H1 (cell line): Measurements from ENCODE around the gene ARTN. TPM values are rescaled to one million over a fixed set of nuclear protein-coding genes. Genes with fewer than 3 reads are reported as not detected.
A peak's percentile ranks its signal among the peaks of the same experiment; 100 is the strongest.

Experiments used
- CTCF ChIA-PET: fragments of 300-600 bp; sonication (Branson Sonifier 250); formaldehyde crosslinking; loops from one replicate; lab custom pipeline; 2021; ENCODE audit not compliant: partially characterized antibody; lab: Charles Lee
- POLR2A ChIA-PET: fragments of 300-600 bp; sonication (Branson Sonifier 250); formaldehyde crosslinking; loops from one replicate; lab custom pipeline; 2021; ENCODE audit warnings: inconsistent platforms; ENCODE audit not compliant: partially characterized antibody; lab: Charles Lee
- DNase-seq, 2 experiments: peaks; one replicate each; pipeline versions ENCODE4 v3.0.0 to v3.0.0-alpha.2; 2010 to 2022; ENCODE audit warnings: low spot score in 2 of 2, low read depth in 1 of 2, mixed read lengths in 1 of 2
- FAIRE-seq: peaks from 2 replicates; lab custom pipeline; 2011; peaks lifted over from hg19 to GRCh38; lab: Jason Lieb, UNC
- H2AFZ ChIP-seq: 2 replicates; pipeline ENCODE4 v1.8.1; 2012; ENCODE audit warnings: low read length, inconsistent platforms
- H2AK5ac ChIP-seq: 2 replicates; pipeline ENCODE4 v1.6.1; 2013; ENCODE audit warnings: low read depth, low read length
- H2BK120ac ChIP-seq: replicated peaks from 2 replicates; pipeline ENCODE3; 2013; ENCODE audit warnings: low read depth, low read length, inconsistent platforms
- H2BK12ac ChIP-seq: 2 replicates; pipeline ENCODE4 v1.6.1; 2013; ENCODE audit warnings: low read depth, low read length
- H2BK15ac ChIP-seq: 2 replicates; pipeline ENCODE4 v1.6.1; 2013; ENCODE audit warnings: low read length
- H2BK20ac ChIP-seq: 2 replicates; pipeline ENCODE4 v1.6.1; 2013; ENCODE audit warnings: low read length
- H2BK5ac ChIP-seq: 2 replicates; pipeline ENCODE4 v1.6.1; 2013; ENCODE audit warnings: low read depth, low read length
- H3K14ac ChIP-seq: 2 replicates; pipeline ENCODE4 v1.6.1; 2013; ENCODE audit warnings: inconsistent platforms; ENCODE audit not compliant: insufficient read length
- H3K18ac ChIP-seq: 2 replicates; pipeline ENCODE4 v1.6.1; 2013; ENCODE audit warnings: low read length; ENCODE audit errors: extremely low read depth
- H3K23ac ChIP-seq: 2 replicates; pipeline ENCODE4 v1.6.1; 2013; ENCODE audit warnings: inconsistent platforms; ENCODE audit not compliant: insufficient read length
- H3K23me2 ChIP-seq: 2 replicates; pipeline ENCODE4 v1.6.1; 2013; ENCODE audit warnings: low read depth, low read length
- H3K27ac ChIP-seq: 2 replicates; pipeline ENCODE4 v1.6.1; 2011; ENCODE audit warnings: low read depth, low read length, inconsistent platforms
- H3K27me3 ChIP-seq, 4 experiments: replicated peaks in 1 of 4; 1 replicate in 1 of 4; 2 replicates in 3 of 4; pipeline versions ENCODE4 v1.6.1 to v1.8.1; 2011 to 2013; ENCODE audit warnings: low read length in 3 of 4, mild to moderate bottlenecking in 3 of 4, inconsistent platforms in 2 of 4, mixed read lengths in 2 of 4, moderate library complexity in 1 of 4; ENCODE audit not compliant: control insufficient read depth in 3 of 4, insufficient read depth in 3 of 4; ENCODE audit errors: extremely low read depth in 1 of 4
- H3K36me3 ChIP-seq, 4 experiments: 2 replicates each; pipeline versions ENCODE4 v1.6.1 to v1.8.1; 2011 to 2013; ENCODE audit warnings: mild to moderate bottlenecking in 4 of 4, low read length in 3 of 4, moderate library complexity in 2 of 4, control low read depth in 1 of 4, inconsistent platforms in 1 of 4; ENCODE audit not compliant: insufficient read depth in 4 of 4, control insufficient read depth in 2 of 4
- H3K4ac ChIP-seq: replicated peaks from 2 replicates; pipeline ENCODE3; 2013; ENCODE audit warnings: low read length, low read depth, mixed read lengths, inconsistent platforms; ENCODE audit not compliant: insufficient read length
- H3K4me1 ChIP-seq, 4 experiments: replicated peaks in 1 of 4; 1 replicate in 1 of 4; 2 replicates in 3 of 4; pipeline versions ENCODE4 v1.6.1 to v1.8.1; 2011 to 2013; ENCODE audit warnings: low read length in 3 of 4, inconsistent platforms in 2 of 4, mixed read lengths in 1 of 4; ENCODE audit not compliant: insufficient read depth in 4 of 4, control insufficient read depth in 3 of 4
- H3K4me2 ChIP-seq, 2 experiments: 2 replicates each; pipeline versions ENCODE4 v1.6.1 to v1.8.1; 2011 to 2013; ENCODE audit warnings: low read depth in 2 of 2, low read length in 2 of 2, control low read depth in 1 of 2, inconsistent platforms in 1 of 2, mild to moderate bottlenecking in 1 of 2; ENCODE audit not compliant: insufficient read depth in 1 of 2
- H3K4me3 ChIP-seq, 4 experiments: fragments of 200-600, 300-600 bp in 1 of 4; sonication (generic), shearing (Covaris generic), sonication (Bioruptor Twin) in 1 of 4; 2 replicates each; pipeline versions ENCODE4 v1.5.1 to v1.8.1; 2011 to 2016; ENCODE audit warnings: low read length in 4 of 4, low read depth in 3 of 4, control low read depth in 2 of 4, inconsistent platforms in 2 of 4, mild to moderate bottlenecking in 2 of 4, mixed read lengths in 1 of 4, moderate library complexity in 1 of 4; ENCODE audit not compliant: insufficient read depth in 2 of 4; ENCODE audit errors: extremely low read depth in 1 of 4
- H3K56ac ChIP-seq: replicated peaks from 2 replicates; pipeline ENCODE3; 2013; ENCODE audit warnings: low read depth, mild to moderate bottlenecking, mixed read lengths, low read length, inconsistent platforms; ENCODE audit not compliant: insufficient read length
- H3K79me1 ChIP-seq: 2 replicates; pipeline ENCODE4 v1.6.1; 2013; ENCODE audit warnings: low read depth, low read length, control low read depth
- H3K79me2 ChIP-seq, 2 experiments: 2 replicates each; pipeline versions ENCODE4 v1.6.1 to v1.8.1; 2012 to 2013; ENCODE audit warnings: low read length in 2 of 2, mild to moderate bottlenecking in 2 of 2, inconsistent platforms in 1 of 2; ENCODE audit not compliant: insufficient read depth in 2 of 2, control insufficient read depth in 1 of 2
- H3K9ac ChIP-seq, 4 experiments: replicated peaks in 1 of 4; 1 replicate in 1 of 4; 2 replicates in 3 of 4; pipeline versions ENCODE4 v1.6.1 to v1.8.1; 2011 to 2013; ENCODE audit warnings: low read depth in 3 of 4, low read length in 3 of 4, control low read depth in 2 of 4, mild to moderate bottlenecking in 2 of 4, moderate library complexity in 2 of 4, inconsistent platforms in 1 of 4; ENCODE audit errors: extremely low read depth in 1 of 4
- H3K9me3 ChIP-seq, 2 experiments: 2 replicates each; pipeline versions ENCODE4 v1.6.1 to v1.8.1; 2012 to 2013; ENCODE audit warnings: mild to moderate bottlenecking in 2 of 2, moderate library complexity in 2 of 2, control low read depth in 1 of 2, inconsistent platforms in 1 of 2, low read depth in 1 of 2, low read length in 1 of 2, mixed read lengths in 1 of 2; ENCODE audit not compliant: insufficient read depth in 2 of 2
- H4K20me1 ChIP-seq, 2 experiments: replicated peaks in 1 of 2; 2 replicates each; pipeline versions ENCODE3 to v1.8.1; 2011 to 2013; ENCODE audit warnings: inconsistent platforms in 2 of 2, low read length in 2 of 2, mild to moderate bottlenecking in 1 of 2; ENCODE audit not compliant: insufficient read depth in 2 of 2, control insufficient read depth in 1 of 2
- H4K5ac ChIP-seq: 2 replicates; pipeline ENCODE4 v1.6.1; 2013; ENCODE audit warnings: low read length, low read depth, mixed read lengths, inconsistent platforms; ENCODE audit not compliant: insufficient read length
- H4K8ac ChIP-seq: 2 replicates; pipeline ENCODE4 v1.8.0; 2013; ENCODE audit warnings: mild to moderate bottlenecking, moderate library complexity, low read length, inconsistent platforms; ENCODE audit not compliant: insufficient read depth; ENCODE audit errors: extremely low read depth
- H4K91ac ChIP-seq: replicated peaks from 2 replicates; pipeline ENCODE3; 2013; ENCODE audit warnings: low read length, mixed read lengths, inconsistent platforms; ENCODE audit not compliant: insufficient read length
- KDM4A ChIP-seq: IDR thresholded peaks from one replicate; pipeline ENCODE4 v1.7.1; 2012; ENCODE audit warnings: low read depth, mild to moderate bottlenecking, moderate library complexity, low read length, inconsistent platforms; ENCODE audit not compliant: severe bottlenecking
- PHF8 ChIP-seq: fragments of 200-600 bp; sonication (generic); conservative IDR thresholded peaks from 2 replicates; pipeline ENCODE4 v1.7.1; 2012; ENCODE audit warnings: low read depth, mild to moderate bottlenecking, inconsistent platforms, low read length, moderate library complexity
- RNF2 ChIP-seq: fragments of 200-900, 300-1000 bp; sonication (generic); IDR thresholded peaks from 2 replicates; pipeline ENCODE4 v1.7.1; 2016; ENCODE audit warnings: borderline replicate concordance, low read depth, mild to moderate bottlenecking, antibody characterized with exemption, low read length; ENCODE audit not compliant: poor library complexity, severe bottlenecking; ENCODE audit errors: missing control alignments
- TAF1 ChIP-seq: IDR thresholded peaks from 2 replicates; pipeline ENCODE4 v1.6.1; 2011; ENCODE audit warnings: mild to moderate bottlenecking, low read depth, low read length
- WGBS, 2 experiments: shearing (Covaris generic) in 1 of 2; methylation state at CpG; one replicate each; pipeline versions ENCODE4 v1.1.6 to v1.1.7; 2013 to 2015; ENCODE audit warnings: low lambda C conversion rate in 2 of 2, mixed read lengths in 2 of 2, inconsistent platforms in 1 of 2, low coverage in 1 of 2, missing lambda C conversion rate in 1 of 2; ENCODE audit not compliant: insufficient replicate concordance in 2 of 2, insufficient coverage in 1 of 2, insufficient read length in 1 of 2; ENCODE audit errors: extremely low coverage in 1 of 2, missing lambda C conversion rate in 1 of 2; 5-methylcytosine and 5-hydroxymethylcytosine counted together
- polyA plus RNA-seq, 7 experiments: library from polyadenylated mRNA; depleted of rRNA in 3 of 7; stranded (reverse) in 5 of 7; unstranded in 2 of 7; fragments of >200 nt in 5 of 7; fragments of 200-250 nt in 2 of 7; gene quantifications; 1 replicate in 5 of 7; 2 replicates in 1 of 7; 4 replicates in 1 of 7; pipeline versions ENCODE4 v1.2.1 to v1.2.3, GENCODE V29; 2011 to 2013; ENCODE audit warnings: missing spikeins in 2 of 7, mixed read lengths in 2 of 7
- total RNA-seq: library from RNA; stranded (reverse); fragmentation: NEBNext Ultra II Directional; extraction: Animal tissue kit (Norgen Biotek cat#: 25700); gene quantifications from 2 replicates; pipeline ENCODE4 v1.2.1, GENCODE V29; 2021

The ARTN gene
- total and polyA plus RNA-seq, 2 of the 8 experiments (the other 6 are each of a cell fraction or from before 2014, with no cell fraction given): 13.5 to 22.7 TPM

- Histone ChIP-seq H2AK5ac (no peak overlapping the region), H4K91ac (no peak overlapping the region), H2BK5ac (no peak overlapping the region), H4K5ac (no peak overlapping the region), H2BK12ac (no peak overlapping the region), H3K27me3 (no peaks in the 10 kb centered on the region), H2AFZ (no peak overlapping the region), H3K4me1 (peaks cover 4 to 17% (median 15%) of the 10 kb centered on the region in 4 experiments), H3K56ac (no peak overlapping the region), H3K23me2 (peaks cover 24% of the 10 kb centered on the region), H3K36me3 (peaks cover 2 to 23% (median 15%) of the 10 kb centered on the region in 4 experiments; a peak in 5 of 8 replicates), H4K8ac (peak overlapping the region; percentile 89), H3K79me2 (peaks cover 0 to 24% of the 10 kb centered on the region in 2 experiments; a peak in 2 of 4 replicates), H3K27ac (no peak overlapping the region), H3K79me1 (peaks cover 28% of the 10 kb centered on the region), H2BK15ac (no peak overlapping the region), H3K14ac (no peak overlapping the region), H3K4me3 (peak overlapping the region; percentile 42 to 74 (median 64); a peak in 7 of 8 replicates), H2BK20ac (no peak overlapping the region), H3K4ac (no peak overlapping the region), H3K9ac (peak overlapping the region in 3 of 4 experiments; percentile 36 to 87 (median 72); a peak in 3 of 7 replicates), H3K18ac (no peak overlapping the region), H4K20me1 (peaks cover 2 to 35% of the 10 kb centered on the region in 2 experiments), H2BK120ac (no peak overlapping the region), H3K23ac (no peak overlapping the region), H3K4me2 (peak overlapping the region; percentile 61 to 85; a peak in 3 of 4 replicates), H3K9me3 (no peaks in the 10 kb centered on the region)
- no peak for DNase-seq
- no CpG with 5 or more reads among the region's 45 CpGs for WGBS, 2 experiments
- FAIRE-seq: no peak
- ChIA-PET POLR2A (interaction anchor here (1.5 to 12.9 kb wide), 3 partner anchors 9 to 11 kb away, joined by 5 to 189 read pairs (median 10); partner anchors contain the start of genes CCDC24 and DPH2), CTCF (interaction anchor here (0.8 to 1.1 kb wide), 2 partner anchors 9 to 15 kb away, joined by 3 to 5 read pairs; no protein-coding TSS in a partner anchor)
- TF ChIP-seq RNF2: no peak
- peak; percentile 14 for TF ChIP-seq KDM4A
- peak; percentile 10; the same call in 1 of the 2 replicates for TF ChIP-seq TAF1
- 0 out of 2 replicates have a peak, but pooled peaks have one; percentile 20 for TF ChIP-seq PHF8
Measured at GRCh38 chr1:43979261-43979527, 45.6 kb downstream of the ARTN start.
